NOMO-1 treated with dmso at 0.1 percent for 144 hours (cell line): ENCODE results near the gene SPARCL1.
"Not testable (repeated sequence)": the region's sequence is repeated elsewhere in the genome, so short reads cannot be mapped to it uniquely, and the experiment has no call there.

Source experiments
- DNase-seq: peaks from one replicate; lab custom pipeline; 2025; ENCODE audit not compliant: unreplicated experiment; lab: John Stamatoyannopoulos, UW

Gene SPARCL1

DNA sequence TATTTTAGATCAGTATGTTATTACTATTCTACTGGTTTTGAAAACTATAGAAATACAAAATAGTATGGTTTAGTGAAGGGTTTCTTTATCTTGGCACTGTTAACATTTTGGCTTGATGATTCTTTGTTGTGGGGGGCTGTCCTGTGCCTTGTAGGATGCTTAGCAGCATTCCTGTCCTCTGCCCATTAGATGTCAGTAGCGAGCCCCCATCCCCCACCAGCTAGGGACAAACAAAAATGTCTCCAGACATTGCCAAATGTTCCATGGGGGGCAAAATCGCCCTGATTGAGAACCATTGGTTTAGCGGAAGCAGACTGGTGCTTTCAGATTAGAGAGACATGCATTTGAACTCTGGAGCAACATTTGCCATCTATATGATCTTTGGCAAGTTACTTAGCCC lies 23.3 kb downstream of the SPARCL1 start:
- no peak for DNase-seq

- no peak for DNase-seq
These were observed 26.5 kb downstream of the SPARCL1 start for GRCh38 chr4:87502580-87503238.

GRCh38 chr4:87500092-87500462 lies 29.1 kb downstream of the SPARCL1 start:
- no peak for DNase-seq

- no peak for DNase-seq
These were observed 29.6 kb downstream of the SPARCL1 start for GRCh38 chr4:87499403-87500091.

GRCh38 chr4:87498446-87498900 lies 30.7 kb downstream of the SPARCL1 start:
- no peak for DNase-seq

DNA sequence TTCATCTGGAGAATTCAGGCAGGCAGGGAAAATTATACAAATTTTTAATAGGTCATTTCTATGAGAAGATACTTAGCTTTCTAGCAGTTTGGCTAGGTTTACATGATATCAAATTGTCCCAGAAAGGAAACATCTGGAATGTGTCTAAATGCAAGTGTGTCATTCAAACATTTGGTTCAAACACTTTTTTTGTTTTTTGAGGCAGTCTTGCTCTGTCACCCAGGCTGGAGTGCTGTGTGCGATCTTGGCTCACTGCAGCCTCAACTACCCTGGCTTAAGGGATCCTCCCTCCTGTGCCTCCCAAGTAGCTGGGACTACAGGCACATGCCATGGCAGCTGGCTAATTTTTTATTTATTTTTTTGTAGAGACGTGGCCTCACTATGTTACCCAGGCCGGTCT lies 31.6 kb downstream of the SPARCL1 start:
- DNase-seq = no peak

- DNase-seq = no peak
These were observed 32.0 kb downstream of the SPARCL1 start for GRCh38 chr4:87497159-87497558.

GRCh38 chr4:87493115-87493514 lies 36.1 kb downstream of the SPARCL1 start:
- no peak for DNase-seq

- not testable (repeated sequence) for DNase-seq
These were observed 37.3 kb downstream of the SPARCL1 start for GRCh38 chr4:87491851-87492250.

GRCh38 chr4:87491436-87491835 lies 37.7 kb downstream of the SPARCL1 start:
- DNase-seq = no peak

DNA sequence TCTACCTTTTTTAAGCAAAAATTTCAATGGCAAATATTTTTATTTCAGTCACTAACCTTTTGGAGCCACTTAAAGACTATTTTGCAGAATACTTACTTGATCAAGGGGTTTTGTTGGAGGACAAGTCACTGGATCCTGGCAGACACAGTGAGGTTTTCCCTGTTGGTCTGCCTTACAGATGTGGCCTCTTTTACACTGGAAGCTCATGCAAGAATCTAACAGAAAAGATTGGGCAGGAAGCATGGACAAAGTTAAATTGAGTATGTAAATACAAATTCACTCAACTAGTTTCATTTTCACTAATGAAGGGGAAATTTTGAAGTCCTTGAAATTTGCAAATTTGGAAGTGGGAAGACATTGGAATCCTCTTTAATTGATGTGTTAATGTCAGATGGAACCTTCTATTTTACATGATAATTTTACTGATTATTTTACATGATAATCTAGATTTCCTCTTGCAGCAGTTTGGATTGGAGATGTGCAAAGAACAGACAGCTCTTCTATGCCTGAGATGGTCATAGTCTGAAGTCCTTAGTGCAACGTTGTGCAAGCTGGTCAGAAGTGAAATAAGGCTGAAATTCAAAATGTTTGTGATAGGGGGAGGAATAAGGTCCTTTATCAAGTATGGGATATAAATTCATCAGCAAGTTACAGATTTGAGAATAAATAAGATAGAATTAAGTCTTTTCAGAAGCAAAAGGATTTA lies 38.4 kb downstream of the SPARCL1 start:
- DNase-seq = no peak

- DNase-seq = no peak
These were observed 39.5 kb downstream of the SPARCL1 start for GRCh38 chr4:87489678-87490077.

- DNase-seq = not testable (repeated sequence)
These were observed 40.5 kb downstream of the SPARCL1 start for GRCh38 chr4:87488666-87489065.

DNA sequence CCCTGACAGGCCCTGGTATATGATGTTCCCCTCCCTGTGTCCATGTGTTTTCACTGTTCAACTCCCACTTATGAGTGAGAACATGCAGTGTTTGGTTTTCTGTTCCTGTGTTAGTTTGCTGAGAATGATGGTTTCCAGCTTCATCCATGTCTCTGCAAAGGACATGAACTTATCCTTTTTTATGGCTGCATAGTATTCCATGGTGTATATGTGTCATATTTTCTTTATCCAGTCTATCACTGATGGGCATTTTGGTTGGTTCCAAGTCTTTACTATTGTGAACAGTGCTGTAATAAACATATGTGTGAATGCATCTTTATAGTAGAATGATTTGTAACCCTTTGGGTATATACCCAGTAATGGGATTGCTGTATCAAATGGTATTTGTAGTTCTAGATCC lies 45.9 kb downstream of the SPARCL1 start:
- not testable (repeated sequence) for DNase-seq

- no peak for DNase-seq
These were observed 47.8 kb downstream of the SPARCL1 start for GRCh38 chr4:87481377-87481776.

DNA sequence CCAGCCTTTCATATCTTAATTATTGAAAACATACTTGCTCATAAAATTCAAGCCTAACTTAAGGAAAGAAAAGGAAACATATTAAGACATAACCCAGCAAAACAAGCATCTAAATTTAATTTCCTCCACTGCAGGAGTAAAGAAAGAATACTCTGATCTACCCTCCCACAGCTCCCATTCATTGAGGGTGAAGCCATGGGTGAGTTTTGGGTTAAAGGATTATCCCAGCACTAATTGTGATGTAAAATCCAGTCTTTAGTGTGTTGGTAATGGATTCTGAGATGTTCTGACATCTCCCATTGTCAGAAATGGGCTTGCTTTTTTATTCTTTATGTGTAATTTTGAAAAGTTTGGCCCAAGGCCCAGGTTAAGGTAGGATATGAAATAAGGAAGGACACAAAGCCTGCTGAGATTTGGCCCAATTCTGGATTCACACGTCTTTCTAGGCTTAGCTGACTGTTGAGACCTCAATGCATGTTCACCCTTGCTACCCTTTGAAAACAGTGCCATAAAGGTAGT lies 50.4 kb downstream of the SPARCL1 start:
- no peak for DNase-seq

GRCh38 chr4:87476934-87477333 lies 52.2 kb downstream of the SPARCL1 start:
- no peak for DNase-seq

DNA sequence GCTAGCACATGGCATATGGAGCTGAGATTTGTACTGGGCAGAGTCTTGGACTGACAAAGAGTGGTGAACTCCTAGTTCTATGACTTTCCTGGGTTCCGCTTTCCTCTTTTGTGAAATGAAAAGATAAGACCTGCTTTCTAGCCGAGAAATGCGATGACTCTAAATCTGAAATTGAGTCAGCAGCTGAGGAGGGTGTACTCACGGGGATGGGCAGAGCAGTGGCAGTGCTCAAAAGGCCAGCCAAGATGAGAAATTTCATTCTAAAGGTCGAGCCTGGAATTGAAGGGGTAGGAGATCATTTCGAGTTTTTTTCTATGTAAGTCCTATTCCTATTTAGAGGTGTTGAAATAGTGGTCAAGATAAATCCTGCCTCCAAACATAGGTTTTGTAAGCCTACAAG lies 59.8 kb downstream of the SPARCL1 start:
- no peak for DNase-seq

- no peak for DNase-seq
These were observed 63.3 kb downstream of the SPARCL1 start for GRCh38 chr4:87465739-87466366.

- no peak for DNase-seq
These were observed 67.1 kb downstream of the SPARCL1 start for GRCh38 chr4:87462102-87462501.

- no peak for DNase-seq
These were observed 67.9 kb downstream of the SPARCL1 start for GRCh38 chr4:87461281-87461700.
